ENCODE measurements around the gene MTERF4.
A peak's percentile ranks its signal among the peaks of the same experiment; 100 is the strongest.

The MTERF4 gene

GRCh38 chr2:241064802-241065354 lies 37.2 kb downstream of the MTERF4 start:
- TF ChIP-seq, protein P1, sequence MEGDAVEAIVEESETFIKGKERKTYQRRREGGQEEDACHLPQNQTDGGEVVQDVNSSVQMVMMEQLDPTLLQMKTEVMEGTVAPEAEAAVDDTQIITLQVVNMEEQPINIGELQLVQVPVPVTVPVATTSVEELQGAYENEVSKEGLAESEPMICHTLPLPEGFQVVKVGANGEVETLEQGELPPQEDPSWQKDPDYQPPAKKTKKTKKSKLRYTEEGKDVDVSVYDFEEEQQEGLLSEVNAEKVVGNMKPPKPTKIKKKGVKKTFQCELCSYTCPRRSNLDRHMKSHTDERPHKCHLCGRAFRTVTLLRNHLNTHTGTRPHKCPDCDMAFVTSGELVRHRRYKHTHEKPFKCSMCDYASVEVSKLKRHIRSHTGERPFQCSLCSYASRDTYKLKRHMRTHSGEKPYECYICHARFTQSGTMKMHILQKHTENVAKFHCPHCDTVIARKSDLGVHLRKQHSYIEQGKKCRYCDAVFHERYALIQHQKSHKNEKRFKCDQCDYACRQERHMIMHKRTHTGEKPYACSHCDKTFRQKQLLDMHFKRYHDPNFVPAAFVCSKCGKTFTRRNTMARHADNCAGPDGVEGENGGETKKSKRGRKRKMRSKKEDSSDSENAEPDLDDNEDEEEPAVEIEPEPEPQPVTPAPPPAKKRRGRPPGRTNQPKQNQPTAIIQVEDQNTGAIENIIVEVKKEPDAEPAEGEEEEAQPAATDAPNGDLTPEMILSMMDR (IDR thresholded peaks at IDR 0.05; ENCODE audit: control insufficient read depth, extremely low read depth, insufficient read depth): no peak
- DNase-seq (ENCODE audit: low read depth): no peak
- H3K4me3 ChIP-seq (ENCODE audit: low read depth, low read length): no peak overlapping the region

DNA sequence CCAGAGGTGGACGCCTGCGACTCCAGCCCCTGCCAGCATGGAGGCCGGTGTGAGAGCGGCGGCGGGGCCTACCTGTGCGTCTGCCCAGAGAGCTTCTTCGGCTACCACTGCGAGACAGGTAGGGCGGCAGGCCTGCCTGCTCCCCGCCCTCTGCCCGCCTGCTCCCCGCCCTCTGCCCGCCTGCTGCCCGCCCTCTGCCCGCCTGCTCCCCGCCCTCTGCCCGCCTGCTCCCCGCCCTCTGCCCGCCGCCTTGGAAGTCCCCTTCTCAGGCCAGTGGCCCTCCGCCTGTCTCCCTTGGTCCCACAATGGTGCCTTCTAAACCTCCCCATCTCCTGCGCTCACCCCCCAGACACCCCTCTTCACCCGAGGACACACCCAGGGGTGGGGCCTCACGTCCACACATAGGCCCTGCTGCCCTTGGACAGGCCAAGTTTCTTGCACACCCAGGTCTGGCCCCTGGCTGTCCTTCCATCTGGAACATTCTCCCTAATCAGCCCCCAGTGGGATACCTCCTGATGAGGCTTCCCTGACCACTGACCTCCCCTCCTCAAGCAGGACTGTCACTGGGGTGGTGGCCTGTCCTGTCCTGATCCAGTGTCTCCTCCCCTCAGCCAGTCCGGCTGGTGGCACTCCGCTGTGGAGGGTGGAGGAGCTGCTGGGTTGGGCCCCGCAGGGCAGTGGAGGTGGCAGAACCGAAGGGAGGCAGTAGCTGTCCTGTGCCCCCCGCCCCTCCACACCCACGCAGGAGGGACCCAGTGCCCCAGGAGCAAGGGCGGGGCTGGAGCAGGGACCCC lies 37.9 kb downstream of the MTERF4 start:
- no peak for DNase-seq (ENCODE audit: low read depth)
- peak overlapping the region; percentile 55 for H3K4me3 ChIP-seq (ENCODE audit: low read depth, low read length)
- TF ChIP-seq, protein P1 (IDR thresholded peaks at IDR 0.05; ENCODE audit: control insufficient read depth, extremely low read depth, insufficient read depth): no peak

GRCh38 chr2:241063587-241063986 lies 38.5 kb downstream of the MTERF4 start:
- TF ChIP-seq, protein P1 (IDR thresholded peaks at IDR 0.05; ENCODE audit: control insufficient read depth, extremely low read depth, insufficient read depth): peak; percentile 27; the same call in 1 of the 2 replicates
- DNase-seq (ENCODE audit: low read depth): no peak
- H3K4me3 ChIP-seq (ENCODE audit: low read depth, low read length): peak overlapping the region; percentile 55

GRCh38 chr2:241063093-241063551 lies 39.0 kb downstream of the MTERF4 start:
- H3K4me3 ChIP-seq (ENCODE audit: low read depth, low read length): peak overlapping the region; percentile 55
- TF ChIP-seq, protein P1 (IDR thresholded peaks at IDR 0.05; ENCODE audit: control insufficient read depth, extremely low read depth, insufficient read depth): no peak
- DNase-seq (ENCODE audit: low read depth): no peak

GRCh38 chr2:241062389-241063092 lies 39.5 kb downstream of the MTERF4 start:
- DNase-seq (ENCODE audit: low read depth): no peak
- H3K4me3 ChIP-seq (ENCODE audit: low read depth, low read length): no peak overlapping the region
- TF ChIP-seq, protein P1 (IDR thresholded peaks at IDR 0.05; ENCODE audit: control insufficient read depth, extremely low read depth, insufficient read depth): no peak

- no peak overlapping the region for H3K4me3 ChIP-seq (ENCODE audit: low read depth, low read length)
- TF ChIP-seq, protein P1 (IDR thresholded peaks at IDR 0.05; ENCODE audit: control insufficient read depth, extremely low read depth, insufficient read depth): no peak
- DNase-seq (ENCODE audit: low read depth): no peak
Measured at GRCh38 chr2:241061275-241061674, 40.8 kb downstream of the MTERF4 start.

All from LNCaP clone FGC (cell line).